Keratinocyte (primary cell): ENCODE results near the gene ADARB2. TPM values are rescaled to one million over a fixed set of nuclear protein-coding genes. Genes with fewer than 3 reads are reported as not detected.

Experiments
- DNase-seq: peaks from one replicate; pipeline ENCODE4 v3.0.0-alpha.2; 2011; ENCODE audit warnings: low read depth, missing footprints, low spot score
- FAIRE-seq: peaks from 2 replicates; lab custom pipeline; 2011; peaks lifted over from hg19 to GRCh38; lab: Jason Lieb, UNC
- H2AFZ ChIP-seq: 2 replicates; pipeline ENCODE4 v1.6.0; 2012; ENCODE audit warnings: low read length, control low read depth, inconsistent platforms; ENCODE audit not compliant: control insufficient read depth
- H3K27ac ChIP-seq: 2 replicates; pipeline ENCODE4 v1.5.1; 2011; ENCODE audit warnings: low read length; ENCODE audit not compliant: control insufficient read depth, insufficient read depth
- H3K27me3 ChIP-seq: 3 replicates; pipeline ENCODE4 v1.6.0; 2011; ENCODE audit warnings: low read length; ENCODE audit not compliant: control insufficient read depth, insufficient read depth; ENCODE audit errors: extremely low read depth
- H3K36me3 ChIP-seq, 2 experiments: 2 replicates in 1 of 2; 3 replicates in 1 of 2; pipeline ENCODE4 v1.5.1; 2011; ENCODE audit warnings: low read length in 2 of 2, mild to moderate bottlenecking in 1 of 2; ENCODE audit not compliant: control insufficient read depth in 2 of 2, insufficient read depth in 2 of 2; ENCODE audit errors: extremely low read depth in 1 of 2
- H3K4me1 ChIP-seq: 3 replicates; pipeline ENCODE4 v1.5.1; 2011; ENCODE audit warnings: low read length; ENCODE audit not compliant: control insufficient read depth, insufficient read depth; ENCODE audit errors: extremely low read depth
- H3K4me2 ChIP-seq: 3 replicates; pipeline ENCODE4 v1.6.0; 2011; ENCODE audit warnings: low read depth, low read length; ENCODE audit not compliant: control insufficient read depth, insufficient read depth; ENCODE audit errors: extremely low read depth
- H3K4me3 ChIP-seq, 3 experiments: fragments of 200-600 bp in 1 of 3; sonication (generic) in 1 of 3; 2 replicates in 2 of 3; 3 replicates in 1 of 3; pipeline ENCODE4 v1.5.1; 2011 to 2016; ENCODE audit warnings: low read length in 3 of 3, mild to moderate bottlenecking in 3 of 3, control low read depth in 2 of 3, inconsistent platforms in 1 of 3, low read depth in 1 of 3, mixed read lengths in 1 of 3, mixed run types in 1 of 3, moderate library complexity in 1 of 3; ENCODE audit not compliant: control insufficient read depth in 2 of 3, insufficient read depth in 2 of 3; ENCODE audit errors: extremely low read depth in 1 of 3
- H3K79me2 ChIP-seq: 2 replicates; pipeline ENCODE4 v1.6.0; 2012; ENCODE audit warnings: low read length; ENCODE audit not compliant: control insufficient read depth, insufficient read depth
- H3K9ac ChIP-seq: 3 replicates; pipeline ENCODE4 v1.6.0; 2011; ENCODE audit warnings: low read length; ENCODE audit not compliant: control insufficient read depth, insufficient read depth; ENCODE audit errors: extremely low read depth
- H3K9me1 ChIP-seq: 3 replicates; pipeline ENCODE4 v1.6.0; 2011; ENCODE audit warnings: low read length; ENCODE audit not compliant: control insufficient read depth, insufficient read depth; ENCODE audit errors: extremely low read depth
- H3K9me3 ChIP-seq: 2 replicates; pipeline ENCODE4 v1.5.1; 2012; ENCODE audit warnings: low read depth, low read length; ENCODE audit not compliant: control insufficient read depth
- H4K20me1 ChIP-seq: 3 replicates; pipeline ENCODE4 v1.6.0; 2011; ENCODE audit warnings: low read length; ENCODE audit not compliant: control insufficient read depth, insufficient read depth; ENCODE audit errors: extremely low read depth
- EZH2 ChIP-seq: IDR thresholded peaks from one replicate; pipeline ENCODE4 v1.6.1; 2012; ENCODE audit warnings: inconsistent platforms, mild to moderate bottlenecking, low read length, moderate library complexity
- dilution Hi-C: fragments of 300-500 bp; cut with MboI; formaldehyde crosslinking; loops from one replicate; pipeline ENCODE4 v1.7.0; 2020; ENCODE audit warnings: low sequenced_read_pairs; ENCODE audit not compliant: extremely low pct_ligation_motif_present
- polyA plus RNA-seq, 5 experiments: library from polyadenylated mRNA; depleted of rRNA in 3 of 5; stranded (reverse) in 3 of 5; stranded (forward) in 1 of 5; unstranded in 1 of 5; fragments of >200 nt; gene quantifications; 1 replicate in 1 of 5; 2 replicates in 3 of 5; 3 replicates in 1 of 5; pipeline versions ENCODE4 v1.2.1 to v1.2.3, GENCODE V29; 2011 to 2012; ENCODE audit warnings: missing spikeins in 2 of 5, low read depth in 1 of 5, low replicate concordance in 1 of 5
- TF ChIP-seq, protein P1 (sequence below), 3 experiments: IDR thresholded peaks in 1 of 3; conservative IDR thresholded peaks in 1 of 3; optimal IDR thresholded peaks in 1 of 3; 2 replicates in 2 of 3; 3 replicates in 1 of 3; pipeline versions ENCODE3 to v1.5.1; 2011; ENCODE audit warnings: low read length in 3 of 3, mild to moderate bottlenecking in 3 of 3, moderate library complexity in 2 of 3, control low read depth in 1 of 3, inconsistent platforms in 1 of 3; ENCODE audit not compliant: insufficient read depth in 2 of 3; ENCODE audit errors: extremely low read depth in 1 of 3

Gene ADARB2
- polyA plus RNA-seq, 1 donor (not counting 4 experiments of a cell fraction or from before 2014, with no cell fraction given) = not detected

DNA sequence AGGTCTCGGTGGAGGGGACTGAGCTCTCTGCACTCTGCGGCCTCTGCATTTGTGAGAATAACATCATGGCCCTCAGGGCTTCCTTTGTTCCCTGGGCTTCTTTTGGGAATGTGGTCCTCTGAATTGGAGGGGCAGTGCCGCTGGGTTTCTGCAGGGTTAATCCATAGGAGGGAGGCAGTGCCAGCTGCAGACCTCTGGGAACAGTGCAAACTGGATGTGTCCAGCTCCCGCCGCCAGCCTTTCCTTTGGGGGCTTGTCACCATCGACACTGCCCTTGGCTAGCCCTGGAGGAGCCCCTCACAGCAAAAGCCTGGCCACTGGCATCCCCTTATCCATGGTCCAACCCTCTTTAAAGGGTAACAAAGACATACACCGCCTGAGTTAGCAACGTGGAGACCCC, 507.2 kb downstream of the ADARB2 start:
- Histone ChIP-seq H3K79me2 (no peaks in the 10 kb centered on the region), H3K4me3 (no peak overlapping the region), H3K36me3 (no peaks in the 10 kb centered on the region), H3K4me1 (no peaks in the 10 kb centered on the region), H3K27ac (no peak overlapping the region), H3K9me3 (no peaks in the 10 kb centered on the region), H3K9ac (no peak overlapping the region), H2AFZ (no peak overlapping the region), H4K20me1 (no peaks in the 10 kb centered on the region), H3K9me1 (no peaks in the 10 kb centered on the region), H3K27me3 (no peaks in the 10 kb centered on the region), H3K4me2 (no peak overlapping the region)
- DNase-seq = no peak
- TF ChIP-seq, protein P1, sequence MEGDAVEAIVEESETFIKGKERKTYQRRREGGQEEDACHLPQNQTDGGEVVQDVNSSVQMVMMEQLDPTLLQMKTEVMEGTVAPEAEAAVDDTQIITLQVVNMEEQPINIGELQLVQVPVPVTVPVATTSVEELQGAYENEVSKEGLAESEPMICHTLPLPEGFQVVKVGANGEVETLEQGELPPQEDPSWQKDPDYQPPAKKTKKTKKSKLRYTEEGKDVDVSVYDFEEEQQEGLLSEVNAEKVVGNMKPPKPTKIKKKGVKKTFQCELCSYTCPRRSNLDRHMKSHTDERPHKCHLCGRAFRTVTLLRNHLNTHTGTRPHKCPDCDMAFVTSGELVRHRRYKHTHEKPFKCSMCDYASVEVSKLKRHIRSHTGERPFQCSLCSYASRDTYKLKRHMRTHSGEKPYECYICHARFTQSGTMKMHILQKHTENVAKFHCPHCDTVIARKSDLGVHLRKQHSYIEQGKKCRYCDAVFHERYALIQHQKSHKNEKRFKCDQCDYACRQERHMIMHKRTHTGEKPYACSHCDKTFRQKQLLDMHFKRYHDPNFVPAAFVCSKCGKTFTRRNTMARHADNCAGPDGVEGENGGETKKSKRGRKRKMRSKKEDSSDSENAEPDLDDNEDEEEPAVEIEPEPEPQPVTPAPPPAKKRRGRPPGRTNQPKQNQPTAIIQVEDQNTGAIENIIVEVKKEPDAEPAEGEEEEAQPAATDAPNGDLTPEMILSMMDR (optimal IDR thresholded peaks at IDR 0.05 in 1 of 3, IDR thresholded peaks at IDR 0.05 in 1 of 3, conservative IDR thresholded peaks at IDR 0.05 in 1 of 3; ENCODE audit: extremely low read depth in 1 of 3, insufficient read depth in 2 of 3, low read length in 3 of 3) = no peak
- TF ChIP-seq EZH2 = no peak
- dilution Hi-C loops = no loop called here
- FAIRE-seq = no peak

DNA sequence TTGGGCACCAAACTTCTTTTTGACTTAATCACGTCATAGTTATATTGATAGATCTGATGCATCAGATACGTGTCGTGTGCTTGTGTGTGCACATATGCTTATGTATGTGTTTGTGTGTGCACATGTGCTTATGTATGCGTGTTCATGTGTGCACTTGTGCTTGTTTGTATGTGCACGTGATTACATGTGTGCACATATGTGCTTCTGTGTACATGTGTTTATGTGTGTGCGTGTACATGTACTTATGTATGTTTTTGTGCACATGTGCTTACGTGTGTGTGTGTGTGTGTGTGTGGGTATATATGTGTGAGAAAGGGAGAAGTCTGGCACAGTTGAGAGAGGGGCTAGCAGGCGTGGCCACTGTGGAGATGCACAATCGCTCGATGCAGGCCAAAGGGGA, 507.8 kb downstream of the ADARB2 start:
- FAIRE-seq = no peak
- Histone ChIP-seq H3K27me3 (no peaks in the 10 kb centered on the region), H2AFZ (no peak overlapping the region), H3K9me3 (no peaks in the 10 kb centered on the region), H3K36me3 (no peaks in the 10 kb centered on the region), H3K4me3 (no peak overlapping the region), H3K9me1 (no peaks in the 10 kb centered on the region), H4K20me1 (no peaks in the 10 kb centered on the region), H3K79me2 (no peaks in the 10 kb centered on the region), H3K4me1 (no peaks in the 10 kb centered on the region), H3K27ac (no peak overlapping the region), H3K4me2 (no peak overlapping the region), H3K9ac (no peak overlapping the region)
- TF ChIP-seq EZH2 = no peak
- dilution Hi-C loops = no loop called here
- DNase-seq = no peak

DNA sequence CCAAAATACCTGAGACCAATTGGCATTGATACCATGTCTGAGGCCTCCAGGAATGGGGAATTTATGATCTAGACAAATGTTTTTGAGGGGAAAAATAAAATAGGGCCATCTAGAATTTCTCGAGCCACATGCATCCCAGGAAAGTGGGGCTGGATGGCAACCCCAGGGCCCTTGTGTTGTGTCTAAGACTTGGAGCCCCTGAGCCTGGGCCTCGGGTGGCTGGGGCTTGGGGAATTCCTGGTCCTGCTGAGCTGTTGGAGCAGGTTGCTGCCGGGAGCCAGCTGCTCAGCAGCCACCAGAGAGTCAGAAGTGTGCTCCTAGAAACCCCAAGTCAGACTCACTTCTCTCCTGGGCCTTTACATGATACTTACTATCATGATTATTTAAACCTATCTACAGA, 508.2 kb downstream of the ADARB2 start:
- Histone ChIP-seq H4K20me1 (no peaks in the 10 kb centered on the region), H3K9me1 (no peaks in the 10 kb centered on the region), H3K27me3 (no peaks in the 10 kb centered on the region), H3K9me3 (no peaks in the 10 kb centered on the region), H3K4me2 (no peak overlapping the region), H3K27ac (no peak overlapping the region), H3K4me3 (no peak overlapping the region), H2AFZ (no peak overlapping the region), H3K4me1 (no peaks in the 10 kb centered on the region), H3K9ac (no peak overlapping the region), H3K36me3 (no peaks in the 10 kb centered on the region), H3K79me2 (no peaks in the 10 kb centered on the region)
- dilution Hi-C loops = no loop called here
- no peak for FAIRE-seq
- no peak for DNase-seq
- TF ChIP-seq EZH2 = no peak
- TF ChIP-seq, protein P1 (optimal IDR thresholded peaks at IDR 0.05 in 1 of 3, IDR thresholded peaks at IDR 0.05 in 1 of 3, conservative IDR thresholded peaks at IDR 0.05 in 1 of 3; ENCODE audit: extremely low read depth in 1 of 3, insufficient read depth in 2 of 3, low read length in 3 of 3) = no peak
